Neuronal stem cell (in vitro differentiated cells): ENCODE results near the gene DENND1B.

Source experiments
- DNase-seq: peaks from one replicate; pipeline ENCODE4 v3.0.0-alpha.2; 2013; ENCODE audit warnings: low spot score
- H2AFZ ChIP-seq: one replicate; pipeline ENCODE4 v1.6.1; 2013; ENCODE audit warnings: mild to moderate bottlenecking, low read length, inconsistent platforms
- H2AK5ac ChIP-seq: 2 replicates; pipeline ENCODE4 v1.6.1; 2013; ENCODE audit warnings: low read depth, mild to moderate bottlenecking, inconsistent platforms, low read length, moderate library complexity, mixed read lengths
- H2BK120ac ChIP-seq: 2 replicates; pipeline ENCODE4 v1.6.1; 2013; ENCODE audit warnings: low read depth, mild to moderate bottlenecking, inconsistent platforms, low read length, moderate library complexity, mixed read lengths
- H2BK12ac ChIP-seq: one replicate; pipeline ENCODE4 v1.6.1; 2013; ENCODE audit warnings: low read length, inconsistent platforms
- H2BK15ac ChIP-seq: 2 replicates; pipeline ENCODE4 v1.6.1; 2013; ENCODE audit warnings: mild to moderate bottlenecking, low read length, inconsistent platforms, mixed read lengths
- H2BK5ac ChIP-seq: one replicate; pipeline ENCODE4 v1.6.1; 2013; ENCODE audit warnings: inconsistent platforms, mild to moderate bottlenecking, low read length, moderate library complexity
- H3K14ac ChIP-seq: one replicate; pipeline ENCODE4 v1.6.1; 2013; ENCODE audit warnings: low read length, inconsistent platforms
- H3K18ac ChIP-seq: 2 replicates; pipeline ENCODE4 v1.6.1; 2013; ENCODE audit warnings: low read length, inconsistent platforms
- H3K23ac ChIP-seq: 2 replicates; pipeline ENCODE4 v1.6.1; 2013; ENCODE audit warnings: low read depth, mild to moderate bottlenecking, mixed read lengths, low read length, inconsistent platforms; ENCODE audit not compliant: poor library complexity
- H3K27ac ChIP-seq: replicated peaks from 3 replicates; pipeline ENCODE4 v1.5.1; 2013; ENCODE audit warnings: low read length, inconsistent platforms
- H3K27me3 ChIP-seq, 3 experiments: 2 replicates each; pipeline ENCODE4 v1.6.1; 2013; ENCODE audit warnings: low read length in 3 of 3, mild to moderate bottlenecking in 2 of 3, inconsistent platforms in 1 of 3, low read depth in 1 of 3, mixed read lengths in 1 of 3, moderate library complexity in 1 of 3; ENCODE audit not compliant: control insufficient read depth in 3 of 3, insufficient read depth in 3 of 3
- H3K36me3 ChIP-seq, 2 donors: replicated peaks in 1 of 2; 2 replicates each; pipeline ENCODE4 v1.6.1; 2013; ENCODE audit warnings: low read length in 2 of 2; ENCODE audit not compliant: control insufficient read depth in 2 of 2, insufficient read depth in 2 of 2
- H3K4ac ChIP-seq: 2 replicates; pipeline ENCODE4 v1.6.1; 2013; ENCODE audit warnings: inconsistent platforms, mild to moderate bottlenecking, low read length, moderate library complexity
- H3K4me1 ChIP-seq, 2 donors: 1 replicate in 1 of 2; 2 replicates in 1 of 2; pipeline ENCODE4 v1.6.1; 2013; ENCODE audit warnings: low read length in 2 of 2, low read depth in 1 of 2; ENCODE audit not compliant: control insufficient read depth in 2 of 2, insufficient read depth in 1 of 2
- H3K4me2 ChIP-seq: one replicate; pipeline ENCODE4 v1.6.1; 2013; ENCODE audit warnings: mild to moderate bottlenecking, low read length, inconsistent platforms; ENCODE audit not compliant: insufficient read depth, poor library complexity, severe bottlenecking
- H3K4me3 ChIP-seq, 2 donors: 2 replicates each; pipeline ENCODE4 v1.5.1; 2013; ENCODE audit warnings: low read length in 2 of 2, mild to moderate bottlenecking in 2 of 2, inconsistent platforms in 1 of 2, moderate library complexity in 1 of 2
- H3K79me1 ChIP-seq: one replicate; pipeline ENCODE4 v1.6.1; 2013; ENCODE audit warnings: low read depth, mild to moderate bottlenecking, inconsistent platforms, low read length, moderate library complexity
- H3K9ac ChIP-seq: one replicate; pipeline ENCODE4 v1.6.1; 2013; ENCODE audit warnings: mild to moderate bottlenecking, low read depth, low read length, inconsistent platforms; ENCODE audit not compliant: poor library complexity
- H3K9me3 ChIP-seq, 2 donors: replicated peaks in 1 of 2; 2 replicates each; pipeline versions ENCODE3 to v1.6.1; 2013; ENCODE audit warnings: low read length in 2 of 2, mild to moderate bottlenecking in 2 of 2, inconsistent platforms in 1 of 2, low read depth in 1 of 2, mixed read lengths in 1 of 2, moderate library complexity in 1 of 2; ENCODE audit not compliant: control insufficient read depth in 2 of 2, insufficient read depth in 1 of 2
- H4K8ac ChIP-seq: one replicate; pipeline ENCODE4 v1.6.1; 2013; ENCODE audit warnings: low read depth, mild to moderate bottlenecking, inconsistent platforms, low read length, moderate library complexity
- H4K91ac ChIP-seq: one replicate; pipeline ENCODE4 v1.6.1; 2013; ENCODE audit warnings: low read length, low read depth, mild to moderate bottlenecking, inconsistent platforms; ENCODE audit not compliant: poor library complexity
- WGBS, 2 donors: extraction: QIAGEN DNeasy Blood & Tissue Kit; methylation state at CpG; one replicate each; pipeline ENCODE4 v1.1.7; 2013; ENCODE audit warnings: missing lambda C conversion rate in 2 of 2, mixed read lengths in 1 of 2; ENCODE audit not compliant: insufficient read length in 2 of 2, insufficient replicate concordance in 1 of 2; ENCODE audit errors: extremely low coverage in 2 of 2; 5-methylcytosine and 5-hydroxymethylcytosine counted together

Gene DENND1B

DNA sequence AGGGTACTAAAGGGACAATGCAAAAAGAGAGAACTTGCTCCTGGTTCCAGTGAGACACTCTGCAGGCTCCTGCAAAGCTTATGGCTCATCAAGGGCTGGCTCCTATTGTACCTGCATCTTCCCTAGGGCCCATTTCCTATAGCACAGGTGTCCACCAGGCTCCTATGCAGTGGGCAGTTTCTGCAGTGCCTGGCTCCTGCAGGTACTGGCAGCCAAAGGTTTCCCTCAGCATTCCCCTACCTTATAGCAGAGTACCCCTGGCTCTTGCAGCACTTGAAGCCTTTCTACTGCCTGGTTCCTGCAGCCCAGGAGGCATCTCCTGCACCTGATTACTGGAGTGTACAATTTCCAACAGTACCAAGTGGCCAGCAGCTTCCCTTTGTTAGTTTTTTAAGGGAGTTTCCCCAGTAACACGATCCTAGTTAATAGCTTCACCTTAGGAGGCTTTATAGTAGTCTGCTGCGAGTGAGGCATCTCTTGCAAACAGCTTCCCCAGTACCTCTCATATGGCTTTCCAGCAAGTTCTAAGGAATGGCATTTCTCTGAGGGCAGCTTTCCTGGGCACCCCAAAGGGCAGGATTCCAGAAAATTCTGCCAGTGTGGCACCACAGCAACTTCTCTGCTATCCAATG, 141.7 kb downstream of the DENND1B start:
- no CpG with 5 or more reads among the region's 2 CpGs for WGBS, 2 donors
- DNase-seq: no peak
- no peak overlapping the region for H3K4me2 ChIP-seq

GRCh38 chr1:197632651-197633050, 142.6 kb downstream of the DENND1B start:
- Histone ChIP-seq H3K79me1 (no peaks in the 10 kb centered on the region), H3K4me2 (no peak overlapping the region), H3K27me3 (no peaks in the 10 kb centered on the region), H2AK5ac (no peak overlapping the region), H3K9me3 (no peaks in the 10 kb centered on the region), H3K14ac (no peak overlapping the region), H2BK12ac (no peak overlapping the region), H4K8ac (no peak overlapping the region), H3K4me1 (peaks cover 0 to 4% of the 10 kb centered on the region in 2 donors), H3K36me3 (no peaks in the 10 kb centered on the region), H3K18ac (no peak overlapping the region), H3K4me3 (no peak overlapping the region), H3K23ac (no peak overlapping the region), H2AFZ (no peak overlapping the region), H3K9ac (no peak overlapping the region), H3K4ac (no peak overlapping the region), H4K91ac (no peak overlapping the region), H3K27ac (no peak overlapping the region), H2BK120ac (no peak overlapping the region), H2BK5ac (no peak overlapping the region), H2BK15ac (no peak overlapping the region)
- DNase-seq: no peak
- no CpG with 5 or more reads among the region's 1 CpG for WGBS, 2 donors

More for the DNA sequence above, 141.7 kb downstream of the DENND1B start:
- no peak overlapping the region for H2AFZ ChIP-seq
- no peak overlapping the region for H3K9ac ChIP-seq
- H3K14ac ChIP-seq: no peak overlapping the region
- no peak overlapping the region for H2BK12ac ChIP-seq
- H2BK5ac ChIP-seq: no peak overlapping the region
- H3K4me1 ChIP-seq: peaks cover 0 to 4% of the 10 kb centered on the region in 2 donors
- no peak overlapping the region for H3K18ac ChIP-seq
- H2BK15ac ChIP-seq: no peak overlapping the region
- no peak overlapping the region for H3K4ac ChIP-seq
- no peaks in the 10 kb centered on the region for H3K9me3 ChIP-seq
- H4K8ac ChIP-seq: no peak overlapping the region
- H3K4me3 ChIP-seq: no peak overlapping the region
- H2BK120ac ChIP-seq: no peak overlapping the region
- no peaks in the 10 kb centered on the region for H3K79me1 ChIP-seq
- H3K27ac ChIP-seq: no peak overlapping the region
- H3K36me3 ChIP-seq: no peaks in the 10 kb centered on the region
- no peak overlapping the region for H4K91ac ChIP-seq
- H3K27me3 ChIP-seq: no peaks in the 10 kb centered on the region
- no peak overlapping the region for H3K23ac ChIP-seq
- H2AK5ac ChIP-seq: no peak overlapping the region

- H3K36me3 ChIP-seq: no peaks in the 10 kb centered on the region
- no peak for DNase-seq
- H3K4me3 ChIP-seq: no peak overlapping the region
- no peaks in the 10 kb centered on the region for H3K27me3 ChIP-seq
- peaks cover 0 to 4% of the 10 kb centered on the region in 2 donors for H3K4me1 ChIP-seq
- no peak overlapping the region for H2BK12ac ChIP-seq
- H3K23ac ChIP-seq: no peak overlapping the region
- no peak overlapping the region for H3K4ac ChIP-seq
- no peak overlapping the region for H2AK5ac ChIP-seq
- H3K27ac ChIP-seq: no peak overlapping the region
- H2AFZ ChIP-seq: no peak overlapping the region
- H3K9me3 ChIP-seq: no peaks in the 10 kb centered on the region
- H4K91ac ChIP-seq: no peak overlapping the region
- H2BK5ac ChIP-seq: no peak overlapping the region
- no peak overlapping the region for H3K18ac ChIP-seq
- no peak overlapping the region for H2BK120ac ChIP-seq
- no peak overlapping the region for H3K4me2 ChIP-seq
- no peak overlapping the region for H3K9ac ChIP-seq
- no peak overlapping the region for H3K14ac ChIP-seq
- no peaks in the 10 kb centered on the region for H3K79me1 ChIP-seq
- no peak overlapping the region for H2BK15ac ChIP-seq
- H4K8ac ChIP-seq: no peak overlapping the region
These were observed 143.3 kb downstream of the DENND1B start for GRCh38 chr1:197632005-197632404.

GRCh38 chr1:197622371-197622770, 152.9 kb downstream of the DENND1B start:
- no CpG with 5 or more reads among the region's 1 CpG for whole genome bisulfite sequencing, 2 donors
- Histone ChIP-seq H2AK5ac (no peak overlapping the region), H4K91ac (no peak overlapping the region), H3K9ac (no peak overlapping the region), H3K4me3 (no peak overlapping the region), H2BK12ac (no peak overlapping the region), H2BK120ac (no peak overlapping the region), H3K27ac (no peak overlapping the region), H4K8ac (no peak overlapping the region), H3K4ac (no peak overlapping the region), H3K4me1 (peaks cover 0 to 2% of the 10 kb centered on the region in 2 donors), H3K27me3 (no peaks in the 10 kb centered on the region), H3K79me1 (no peaks in the 10 kb centered on the region), H2AFZ (no peak overlapping the region), H3K23ac (no peak overlapping the region), H3K18ac (no peak overlapping the region), H2BK15ac (no peak overlapping the region), H3K9me3 (no peaks in the 10 kb centered on the region), H3K4me2 (no peak overlapping the region), H2BK5ac (no peak overlapping the region), H3K36me3 (no peaks in the 10 kb centered on the region), H3K14ac (no peak overlapping the region)
- no peak for DNase-seq
